ENCODE data around the gene MYH16.

DNA sequence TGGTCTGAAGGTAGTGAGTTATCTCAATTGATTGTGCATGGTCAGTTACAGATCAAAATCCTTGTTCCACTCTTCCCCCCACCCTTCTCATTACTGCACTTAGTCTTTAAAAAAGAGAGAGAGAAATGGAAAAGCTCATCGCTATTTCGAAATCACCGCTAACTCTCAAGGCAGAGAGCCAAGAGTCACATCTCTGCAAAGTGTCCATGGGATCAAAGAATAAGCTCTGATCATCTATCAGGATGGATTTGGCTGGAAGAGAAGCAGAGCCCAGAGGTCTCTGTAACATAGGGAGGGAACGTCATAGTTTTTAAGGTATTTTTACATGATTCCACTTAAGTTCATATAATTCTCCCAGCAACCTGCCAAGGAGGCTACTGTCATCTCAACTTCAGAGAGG lies 30.0 kb upstream of the MYH16 start:
- TF ChIP-seq CTCF (IDR thresholded peaks at IDR 0.05; ENCODE audit: low read length), result no peak
- no peak for TF ChIP-seq EZH2phosphoT487 (IDR thresholded peaks at IDR 0.05; ENCODE audit: low read length)
